ENCODE results near the gene TMEM225B.
"Not testable (repeated sequence)": the region's sequence is repeated elsewhere in the genome, so short reads cannot be mapped to it uniquely, and the experiment has no call there.

The TMEM225B gene, protein sequence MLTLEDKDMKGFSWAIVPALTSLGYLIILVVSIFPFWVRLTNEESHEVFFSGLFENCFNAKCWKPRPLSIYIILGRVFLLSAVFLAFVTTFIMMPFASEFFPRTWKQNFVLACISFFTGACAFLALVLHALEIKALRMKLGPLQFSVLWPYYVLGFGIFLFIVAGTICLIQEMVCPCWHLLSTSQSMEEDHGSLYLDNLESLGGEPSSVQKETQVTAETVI

GRCh38 chr7:99597762-99598501, at the start of gene TMEM225B:
TMEM225B (plus strand) TSS chr7:99598267; CDS start chr7:99604389, 6,122 bp downstream.
- DNase-seq (ENCODE audit: low read depth), result no peak

DNA sequence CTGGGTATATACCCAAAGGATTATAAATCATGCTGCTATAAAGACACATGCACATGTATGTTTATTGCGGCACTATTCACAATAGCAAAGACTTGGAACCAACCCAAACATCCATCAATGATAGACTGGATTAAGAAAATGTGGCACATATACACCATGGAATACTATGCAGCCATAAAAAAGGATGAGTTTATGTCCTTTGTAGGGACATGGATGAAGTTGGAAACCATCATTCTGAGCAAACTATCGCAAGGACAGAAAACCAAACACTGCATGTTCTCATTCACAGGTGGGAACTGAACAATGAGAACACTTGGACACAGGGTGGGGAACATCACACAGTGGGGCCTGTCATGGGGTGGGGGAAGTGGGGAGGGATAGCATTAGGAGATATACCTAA, 48.5 kb upstream of the TMEM225B start:
- DNase-seq (ENCODE audit: low read depth), result not testable (repeated sequence)

- no peak for DNase-seq (ENCODE audit: low read depth)
Measured at GRCh38 chr7:99551334-99551733, 46.7 kb upstream of the TMEM225B start.

- peak; percentile 83 for DNase-seq (ENCODE audit: low read depth)
Measured at GRCh38 chr7:99551767-99552463, 46.2 kb upstream of the TMEM225B start, which contains the start of gene FAM200A. FAM200A (minus strand) TSS chr7:99552114; CDS start chr7:99548407, 3,707 bp downstream.

DNA sequence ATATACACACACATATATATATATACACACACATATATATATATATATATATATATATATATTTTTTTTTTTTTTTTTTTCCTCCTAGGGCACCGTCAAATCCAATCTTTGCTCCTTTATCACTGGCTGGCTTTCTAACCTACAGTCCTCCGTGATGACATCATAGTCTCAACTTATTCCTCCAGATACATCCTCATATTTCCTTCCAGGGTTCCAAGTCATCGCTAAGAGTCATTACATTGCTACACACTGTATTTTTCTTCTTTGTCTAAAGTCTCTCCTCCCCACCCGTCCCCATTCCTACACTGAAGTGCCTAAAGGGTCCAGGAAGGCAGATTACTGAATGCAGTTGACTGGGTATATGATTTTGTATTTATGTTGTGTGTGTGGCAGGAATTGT, 45.0 kb upstream of the TMEM225B start:
- DNase-seq (ENCODE audit: low read depth), result no peak

DNA sequence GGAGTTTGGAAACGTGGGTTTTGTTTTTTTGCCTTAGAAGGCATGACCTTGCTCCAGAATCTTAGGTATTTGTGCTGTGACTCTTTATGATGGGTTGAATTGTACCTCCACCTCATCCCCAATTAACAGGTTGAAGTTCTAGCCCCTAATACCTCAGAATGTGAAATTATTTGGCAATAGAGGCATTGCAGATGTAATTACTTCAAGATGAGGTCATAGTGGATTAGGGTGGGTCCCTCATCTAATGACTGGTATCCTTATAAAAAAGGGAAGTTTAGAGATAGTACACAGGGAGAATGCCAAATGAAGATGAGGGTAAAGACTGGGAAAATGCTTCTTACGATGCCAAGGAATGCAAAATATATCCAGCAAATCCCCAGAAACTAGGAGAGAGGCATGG, 43.1 kb upstream of the TMEM225B start:
- DNase-seq (ENCODE audit: low read depth), result no peak

DNA sequence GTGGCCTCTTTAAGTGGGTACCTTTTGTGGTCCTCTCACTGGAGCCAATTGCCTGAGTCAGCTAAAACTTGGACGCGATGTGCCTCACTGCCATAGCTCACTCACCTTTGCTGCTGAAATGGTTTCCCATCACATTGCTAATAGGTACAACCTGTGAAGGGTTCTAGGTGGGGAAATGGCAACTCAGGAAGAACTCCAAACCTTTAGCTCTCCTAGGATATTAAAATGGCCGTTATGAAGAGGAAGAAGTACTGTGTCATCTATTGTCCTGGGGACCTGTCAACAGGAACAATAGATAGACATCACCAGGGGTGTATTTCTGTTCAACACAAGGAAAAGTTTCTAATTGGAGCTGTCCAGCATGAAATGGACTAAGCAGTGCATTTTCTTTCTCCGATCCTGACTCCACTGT, 40.9 kb upstream of the TMEM225B start:
- DNase-seq (ENCODE audit: low read depth), result no peak

DNA sequence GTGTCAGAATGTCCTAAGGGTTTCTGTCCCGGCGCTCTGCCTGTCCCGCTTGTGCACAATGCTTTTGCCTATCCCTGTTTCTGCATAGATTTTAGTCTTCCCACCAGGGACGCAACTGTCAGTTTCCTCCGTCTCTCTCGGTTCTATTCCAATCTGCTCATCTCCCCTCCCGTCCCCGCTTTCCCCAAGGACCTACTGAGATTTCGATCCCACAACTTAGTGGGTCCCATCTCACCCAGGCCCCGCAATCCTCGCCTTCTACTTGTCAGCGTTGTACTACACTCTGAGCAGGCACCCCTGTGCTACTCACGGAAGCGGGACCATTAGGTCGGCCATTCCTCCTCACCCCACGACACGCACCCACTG, 40.1 kb upstream of the TMEM225B start:
- DNase-seq (ENCODE audit: low read depth), result no peak

DNA sequence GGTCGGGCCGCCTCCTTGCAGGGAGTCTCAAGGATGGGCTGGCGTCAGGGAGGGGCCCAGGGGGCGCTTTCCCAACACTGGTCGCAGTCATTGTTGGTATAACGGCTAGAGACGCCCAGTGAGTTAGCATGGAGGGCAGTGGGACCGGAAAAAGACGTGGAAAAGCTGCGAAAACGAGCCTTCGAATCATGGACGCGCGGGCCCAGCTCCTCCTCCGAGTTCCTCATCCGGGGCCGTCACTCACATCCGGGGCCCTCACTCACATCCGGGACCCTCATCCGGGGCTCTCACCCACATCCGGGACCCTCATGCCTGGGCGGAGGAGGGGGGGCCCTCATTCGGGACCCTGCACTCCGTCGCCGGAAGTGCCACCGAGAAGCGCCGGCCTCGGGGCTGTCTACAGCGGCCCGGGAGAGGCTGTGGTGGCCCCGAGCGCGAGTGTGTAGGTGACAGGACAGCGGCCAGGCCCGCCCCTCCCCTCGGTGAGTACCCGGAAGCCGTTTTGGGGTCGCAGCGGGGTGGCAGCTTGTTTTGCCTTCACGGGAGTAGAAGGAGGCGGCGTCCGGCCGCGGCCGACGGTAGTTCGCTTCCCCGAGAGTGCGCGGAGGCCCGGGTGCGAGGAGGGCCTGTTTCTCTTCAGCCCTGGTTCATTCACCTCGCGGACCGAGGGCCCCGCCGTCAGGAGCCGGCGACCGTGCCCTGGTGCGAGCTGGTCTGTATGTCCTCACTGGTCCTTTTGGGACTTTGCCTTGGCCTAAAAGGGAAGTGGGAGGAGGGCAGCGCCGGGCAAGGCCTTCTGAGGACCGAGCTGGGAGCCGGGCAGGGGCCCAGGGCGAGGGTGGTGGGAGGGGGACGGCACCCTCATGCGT, 39.5 kb upstream of the TMEM225B start, which contains the start of gene ZNF655:
Gene ZNF655 (plus strand): TSS at position 337 of the 869 bp plus-strand sequence. CDS start 1,918 bp downstream, outside the sequence.
- DNase-seq (ENCODE audit: low read depth), result peak; percentile 78

- DNase-seq (ENCODE audit: low read depth), result no peak
Measured at GRCh38 chr7:99559175-99559915, 38.7 kb upstream of the TMEM225B start.

- no peak for DNase-seq (ENCODE audit: low read depth)
Measured at GRCh38 chr7:99560834-99561736, 37.0 kb upstream of the TMEM225B start.

DNA sequence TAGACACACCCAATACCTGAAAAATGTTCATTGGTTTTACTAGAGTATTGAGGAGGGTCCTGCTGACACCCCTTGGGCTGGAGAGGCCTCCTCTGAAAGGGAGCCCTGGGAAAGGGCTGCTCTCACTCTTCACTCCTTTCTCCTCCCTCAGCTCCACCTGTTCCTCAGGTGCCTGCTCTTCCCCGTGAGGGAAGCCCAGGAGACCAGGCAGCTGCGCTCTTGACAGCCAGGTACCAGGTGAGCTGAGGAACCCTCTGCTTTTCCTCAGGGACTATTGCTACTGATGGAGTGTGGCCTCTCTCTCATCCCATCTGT, 36.4 kb upstream of the TMEM225B start:
- no peak for DNase-seq (ENCODE audit: low read depth)

DNA sequence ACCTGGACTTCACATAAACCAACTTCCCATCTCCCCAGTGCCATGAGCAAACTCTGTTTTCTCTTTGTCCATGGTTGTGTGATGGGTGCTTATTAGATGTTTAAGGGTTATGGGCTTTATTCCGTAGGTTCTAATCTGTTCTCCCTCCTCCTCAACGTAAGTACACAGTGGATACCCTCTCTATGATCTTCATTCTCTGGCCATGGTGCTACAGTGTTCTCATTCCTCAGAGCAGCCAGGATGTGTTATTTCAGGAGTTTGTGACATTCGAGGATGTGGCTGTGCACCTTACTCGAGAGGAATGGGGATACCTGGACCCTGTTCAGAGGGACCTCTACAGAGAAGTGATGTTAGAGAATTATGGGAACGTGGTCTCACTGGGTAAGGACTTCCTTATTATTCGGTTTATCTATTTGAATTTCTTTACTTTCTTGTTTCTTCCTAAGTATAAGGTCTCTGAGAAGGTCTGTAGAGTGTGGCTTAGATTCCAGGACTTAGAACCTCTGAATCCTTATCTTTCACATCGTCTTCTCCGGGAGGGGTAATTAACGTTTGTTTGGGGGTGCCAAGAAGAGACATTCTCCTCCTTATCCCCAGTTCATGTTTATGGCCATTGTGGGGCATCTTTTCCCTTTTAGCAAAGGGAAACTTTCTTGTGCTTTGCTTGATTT, 35.8 kb upstream of the TMEM225B start:
- DNase-seq (ENCODE audit: low read depth), result no peak

- peak; percentile 33 for DNase-seq (ENCODE audit: low read depth)
Measured at GRCh38 chr7:99562832-99563231, 35.2 kb upstream of the TMEM225B start.

GRCh38 chr7:99563650-99564049, 34.4 kb upstream of the TMEM225B start:
- DNase-seq (ENCODE audit: low read depth), result no peak

GRCh38 chr7:99568770-99569169, 29.3 kb upstream of the TMEM225B start:
- not testable (repeated sequence) for DNase-seq (ENCODE audit: low read depth)

DNA sequence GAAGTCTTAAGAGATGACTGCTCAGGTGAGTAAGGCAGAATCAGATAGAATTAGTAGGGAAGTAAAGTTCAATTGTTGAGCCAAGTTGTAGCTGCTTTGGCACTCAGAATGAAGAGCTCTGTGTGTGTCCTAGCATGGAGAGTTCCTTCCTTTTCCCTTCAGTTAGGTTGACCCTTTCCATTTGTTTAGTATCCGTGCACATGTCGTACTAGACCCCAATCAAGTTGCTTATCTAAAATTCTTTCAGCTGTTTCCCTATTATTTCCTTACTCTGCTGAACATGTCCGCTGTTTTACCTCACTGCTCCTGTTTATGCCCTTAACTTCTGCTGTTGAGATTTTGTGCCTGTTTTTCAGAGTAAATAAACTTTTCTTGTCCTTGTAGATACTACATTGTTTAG, 26.3 kb upstream of the TMEM225B start:
- no peak for DNase-seq (ENCODE audit: low read depth)

DNA sequence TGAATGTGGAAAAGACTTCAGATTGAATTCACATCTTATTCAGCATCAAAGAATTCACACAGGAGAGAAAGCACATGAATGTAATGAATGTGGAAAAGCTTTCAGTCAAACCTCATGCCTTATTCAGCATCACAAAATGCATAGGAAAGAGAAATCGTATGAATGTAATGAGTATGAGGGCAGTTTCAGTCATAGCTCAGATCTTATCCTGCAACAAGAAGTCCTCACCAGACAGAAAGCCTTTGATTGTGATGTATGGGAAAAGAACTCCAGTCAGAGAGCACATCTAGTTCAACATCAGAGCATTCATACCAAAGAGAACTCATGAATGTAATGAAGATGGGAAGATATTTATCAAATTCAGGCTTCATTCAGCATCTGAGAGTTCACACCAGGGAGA, 24.8 kb upstream of the TMEM225B start:
- no peak for DNase-seq (ENCODE audit: low read depth)

DNA sequence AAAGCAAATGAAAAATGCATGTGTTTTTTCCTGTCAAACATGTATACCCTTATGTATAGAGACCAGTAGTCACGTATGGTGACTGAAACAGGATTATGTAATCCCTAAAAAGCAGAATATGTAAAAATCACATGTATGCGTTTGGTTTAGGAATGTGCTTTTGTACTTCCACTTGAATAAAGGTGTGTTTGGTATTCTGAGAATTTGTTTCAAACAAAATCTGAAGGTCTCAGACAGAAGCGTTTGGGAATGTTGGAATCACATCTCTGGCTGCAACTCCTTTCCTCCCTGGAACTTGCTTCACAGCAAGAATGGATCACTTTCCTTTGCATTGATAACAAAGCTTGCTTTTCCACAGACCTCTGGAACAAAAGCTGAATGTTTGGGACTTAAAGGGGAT, 21.8 kb upstream of the TMEM225B start:
- no peak for DNase-seq (ENCODE audit: low read depth)
